Tibial artery (tissue), 4 donors: ENCODE measurements around the gene ABHD12.
A peak's percentile ranks its signal among the peaks of the same experiment; 100 is the strongest.

Source experiments
- DNase-seq, 2 donors: peaks; one replicate each; pipeline ENCODE4 v3.0.0-alpha.2; 2019
- H3K27ac ChIP-seq, 2 donors: fragments of 200-600 bp; sonication (generic) in 1 of 2; 1 replicate in 1 of 2; 2 replicates in 1 of 2; pipeline ENCODE4 v1.5.1; 2018 to 2019; ENCODE audit warnings: mild to moderate bottlenecking in 1 of 2
- H3K27me3 ChIP-seq, 2 donors: fragments of 200-600 bp; sonication (generic) in 1 of 2; one replicate each; pipeline versions ENCODE4 v1.5.1 to v1.6.0; 2016 to 2019
- H3K36me3 ChIP-seq, 3 donors: fragments of 200-600 bp; sonication (generic) in 2 of 3; one replicate each; pipeline ENCODE4 v1.5.1; 2016 to 2019; ENCODE audit warnings: mild to moderate bottlenecking in 2 of 3
- H3K4me1 ChIP-seq, 4 donors: fragments of 200-600 bp; sonication (generic) in 2 of 4; 1 replicate in 3 of 4; 2 replicates in 1 of 4; pipeline ENCODE4 v1.5.1; 2016 to 2019
- H3K4me3 ChIP-seq, 2 donors: fragments of 200-600 bp; sonication (generic) in 1 of 2; 1 replicate in 1 of 2; 2 replicates in 1 of 2; pipeline ENCODE4 v1.5.1; 2018 to 2019; ENCODE audit warnings: mild to moderate bottlenecking in 2 of 2
- H3K9me3 ChIP-seq, 3 donors: fragments of 200-600 bp; sonication (generic) in 1 of 3; one replicate each; pipeline ENCODE4 v1.5.1; 2016 to 2019
- CTCF ChIP-seq, 2 experiments: fragments of 200-600 bp in 1 of 2; fragments of 450-650 bp in 1 of 2; IDR thresholded peaks; one replicate each; pipeline ENCODE4 v1.5.1; 2017 to 2019; ENCODE audit warnings: antibody characterized with exemption in 2 of 2, mild to moderate bottlenecking in 1 of 2, moderate library complexity in 1 of 2
- intact Hi-C: fragments of 100-400 bp; cut with DNase I; formaldehyde crosslinking; loops from one replicate; pipeline ENCODE4 v1.15.0; 2023; ENCODE audit warnings: low total_unique reads

Gene ABHD12

GRCh38 chr20:25303292-25304024 lies 87.2 kb downstream of the ABHD12 start:
- no peaks in the 10 kb centered on the region for H3K9me3 ChIP-seq
- TF ChIP-seq CTCF (IDR thresholded peaks at IDR 0.05), result no peak
- H3K27ac ChIP-seq, result no peak overlapping the region
- H3K36me3 ChIP-seq, result peaks cover 6 to 57% (median 14%) of the 10 kb centered on the region in 3 donors
- no peaks in the 10 kb centered on the region for H3K27me3 ChIP-seq
- no peak for DNase-seq
- no peak overlapping the region for H3K4me3 ChIP-seq
- no peaks in the 10 kb centered on the region for H3K4me1 ChIP-seq
- intact Hi-C loops, result loop anchor here (5.0 kb wide), 1 partner anchor 89 kb away; the partner anchor contains the start of gene ABHD12

- Histone ChIP-seq H3K4me1 (no peaks in the 10 kb centered on the region), H3K36me3 (peaks cover 15 to 57% (median 23%) of the 10 kb centered on the region in 3 donors), H3K27me3 (no peaks in the 10 kb centered on the region), H3K27ac (no peak overlapping the region), H3K9me3 (no peaks in the 10 kb centered on the region), H3K4me3 (no peak overlapping the region)
- no peak for TF ChIP-seq CTCF (IDR thresholded peaks at IDR 0.05)
- intact Hi-C loops, result loop anchor here (5.0 kb wide), 1 partner anchor 90 kb away; the partner anchor contains the start of gene ABHD12
- DNase-seq, result no peak
These were observed 88.0 kb downstream of the ABHD12 start for GRCh38 chr20:25302596-25302995.

GRCh38 chr20:25301357-25301920 lies 89.2 kb downstream of the ABHD12 start:
- intact Hi-C loops, result loop anchor here (5.0 kb wide), 1 partner anchor 91 kb away; the partner anchor contains the start of gene ABHD12
- Histone ChIP-seq H3K27me3 (no peaks in the 10 kb centered on the region), H3K27ac (no peak overlapping the region), H3K4me3 (no peak overlapping the region), H3K9me3 (no peaks in the 10 kb centered on the region), H3K36me3 (peaks cover 23 to 61% (median 34%) of the 10 kb centered on the region in 3 donors), H3K4me1 (peaks cover 0 to 9% (median 3%) of the 10 kb centered on the region in 4 donors)
- DNase-seq, result no peak
- TF ChIP-seq CTCF (IDR thresholded peaks at IDR 0.05), result no peak

GRCh38 chr20:25300496-25301170 lies 90.0 kb downstream of the ABHD12 start:
- no peak for DNase-seq
- no peak overlapping the region for H3K4me3 ChIP-seq
- H3K9me3 ChIP-seq, result no peaks in the 10 kb centered on the region
- H3K36me3 ChIP-seq, result peaks cover 27 to 69% (median 39%) of the 10 kb centered on the region in 3 donors
- peaks cover 0 to 17% (median 11%) of the 10 kb centered on the region in 4 donors for H3K4me1 ChIP-seq
- H3K27ac ChIP-seq, result no peak overlapping the region
- no peak for TF ChIP-seq CTCF (IDR thresholded peaks at IDR 0.05)
- intact Hi-C loops, result loop anchor here (5.0 kb wide), 1 partner anchor 92 kb away; the partner anchor contains the start of gene ABHD12
- H3K27me3 ChIP-seq, result no peaks in the 10 kb centered on the region

GRCh38 chr20:25299806-25300205 lies 90.8 kb downstream of the ABHD12 start:
- intact Hi-C loops, result loop anchor here (5.0 kb wide), 1 partner anchor 92 kb away; the partner anchor contains the start of gene ABHD12
- no peaks in the 10 kb centered on the region for H3K9me3 ChIP-seq
- peaks cover 27 to 72% (median 39%) of the 10 kb centered on the region in 3 donors for H3K36me3 ChIP-seq
- no peak for DNase-seq
- no peak for TF ChIP-seq CTCF (IDR thresholded peaks at IDR 0.05)
- H3K27me3 ChIP-seq, result no peaks in the 10 kb centered on the region
- peaks cover 0 to 25% (median 19%) of the 10 kb centered on the region in 4 donors for H3K4me1 ChIP-seq
- no peak overlapping the region for H3K4me3 ChIP-seq
- peak overlapping the region in 1 of 2 donors; percentile 6 for H3K27ac ChIP-seq
